GM18870 (cell line): ENCODE data around the gene KATNB1.
A peak's percentile ranks its signal among the peaks of the same experiment; 100 is the strongest.

Source experiments
- ATAC-seq: cut with Tn5 transposase; IDR thresholded peaks from one replicate; pipeline ENCODE4 v1.9.1; 2021; ENCODE audit warnings: moderate library complexity; ENCODE audit not compliant: unreplicated experiment

The KATNB1 gene

GRCh38 chr16:57755061-57755684 lies 19.6 kb downstream of the KATNB1 start:
- ATAC-seq = no peak

- ATAC-seq = no peak
Measured at GRCh38 chr16:57755726-57756423, 20.3 kb downstream of the KATNB1 start.

GRCh38 chr16:57756424-57757325 lies 21.1 kb downstream of the KATNB1 start:
- ATAC-seq = no peak

- peak; percentile 67 for ATAC-seq
Measured at GRCh38 chr16:57757326-57757786, 21.8 kb downstream of the KATNB1 start.

- no peak for ATAC-seq
Measured at GRCh38 chr16:57757883-57758282, 22.3 kb downstream of the KATNB1 start.

GRCh38 chr16:57758331-57759117 lies 23.0 kb downstream of the KATNB1 start:
- no peak for ATAC-seq

GRCh38 chr16:57759131-57759530 lies 23.6 kb downstream of the KATNB1 start:
- no peak for ATAC-seq

- ATAC-seq = no peak
Measured at GRCh38 chr16:57759541-57760356, 24.2 kb downstream of the KATNB1 start.

GRCh38 chr16:57760357-57761160 lies 25.0 kb downstream of the KATNB1 start:
- no peak for ATAC-seq

- no peak for ATAC-seq
Measured at GRCh38 chr16:57761301-57761700, 25.7 kb downstream of the KATNB1 start.

- ATAC-seq = no peak
Measured at GRCh38 chr16:57761957-57762356, 26.4 kb downstream of the KATNB1 start.

GRCh38 chr16:57762365-57763040 lies 26.9 kb downstream of the KATNB1 start:
- no peak for ATAC-seq

GRCh38 chr16:57763285-57764005 lies 27.9 kb downstream of the KATNB1 start:
- no peak for ATAC-seq

- no peak for ATAC-seq
Measured at GRCh38 chr16:57764006-57764340, 28.4 kb downstream of the KATNB1 start.

- no peak for ATAC-seq
Measured at GRCh38 chr16:57764341-57765159, 29.0 kb downstream of the KATNB1 start.

- ATAC-seq = no peak
Measured at GRCh38 chr16:57765160-57765728, 29.7 kb downstream of the KATNB1 start.
